NCI-H2196 (cell line): Measurements from ENCODE around the gene PRRT1.
"Not testable (repeated sequence)": the region's sequence is repeated elsewhere in the genome, so short reads cannot be mapped to it uniquely, and the experiment has no call there.

Source experiments
- DNase-seq: peaks from one replicate; lab custom pipeline; 2025; ENCODE audit not compliant: unreplicated experiment; lab: John Stamatoyannopoulos, UW

Gene PRRT1

DNA sequence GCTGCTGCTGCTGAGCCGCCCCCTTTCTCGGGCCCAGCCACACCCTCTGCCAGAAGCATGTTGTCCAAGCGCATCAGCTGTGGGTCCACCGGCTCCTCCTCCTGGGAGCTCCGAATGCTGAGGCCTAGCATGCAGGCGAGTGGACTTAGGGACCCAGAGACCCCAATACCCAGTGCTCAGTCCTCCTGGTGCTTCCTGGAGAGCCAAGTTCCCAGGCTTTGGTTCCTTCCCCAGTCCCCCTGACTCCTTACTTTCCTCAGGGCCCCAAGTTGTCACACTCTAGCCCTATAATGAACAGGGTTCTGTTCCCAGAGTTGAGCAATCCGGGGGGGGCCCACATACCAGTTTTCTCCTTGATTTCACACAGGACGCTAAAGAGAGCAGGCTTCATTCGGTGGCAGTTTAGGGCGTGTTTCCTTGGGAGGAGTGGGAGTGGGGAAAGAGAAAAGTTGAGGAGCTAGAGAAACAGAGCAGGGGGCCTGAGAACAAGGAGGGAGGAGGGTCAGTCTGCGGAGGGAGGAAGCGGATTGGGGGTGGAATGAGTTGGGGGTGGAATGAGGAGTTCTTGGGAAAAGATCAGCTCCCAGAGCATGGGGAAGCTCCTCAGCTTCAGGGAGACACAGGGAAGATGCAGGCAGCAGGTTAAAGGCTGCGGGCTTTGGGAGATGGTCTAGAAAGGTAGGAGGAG lies 36.8 kb upstream of the PRRT1 start:
- no peak for DNase-seq

DNA sequence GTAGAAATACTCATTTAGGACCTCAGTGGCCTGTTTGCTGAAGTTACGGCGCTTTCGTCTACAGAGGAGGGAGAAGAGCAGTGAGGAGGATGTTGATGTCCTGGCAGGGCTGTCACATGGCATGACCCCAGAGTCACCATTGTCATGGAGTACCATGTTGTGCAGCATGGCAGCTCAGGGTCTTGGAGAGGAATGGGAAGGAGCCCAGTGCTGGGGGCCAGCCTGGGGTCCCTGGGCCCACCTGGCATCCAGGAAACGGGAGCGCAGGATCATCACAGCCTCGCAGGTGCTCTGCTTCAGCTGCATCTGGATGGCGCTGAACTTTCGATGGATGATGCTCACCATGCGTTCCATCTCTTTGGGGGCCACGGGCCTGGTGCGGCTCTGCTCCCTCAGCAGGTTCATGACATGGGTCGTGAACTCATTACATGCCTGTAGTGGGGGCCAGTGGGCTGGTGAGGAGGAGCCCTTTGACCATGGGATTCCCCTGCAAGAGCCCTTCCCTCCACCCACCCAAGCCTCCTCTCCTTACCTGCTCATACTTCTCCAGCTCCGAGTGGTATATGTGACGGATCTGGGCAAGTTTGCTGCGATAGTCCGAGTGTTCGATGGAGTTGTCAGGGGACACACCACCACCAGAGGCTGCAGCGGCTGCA lies 36.1 kb upstream of the PRRT1 start:
- DNase-seq, result not testable (repeated sequence)

- no peak for DNase-seq
Measured at GRCh38 chr6:32187009-32187709, 35.4 kb upstream of the PRRT1 start.

- not testable (repeated sequence) for DNase-seq
Measured at GRCh38 chr6:32186151-32186840, 34.6 kb upstream of the PRRT1 start.

DNA sequence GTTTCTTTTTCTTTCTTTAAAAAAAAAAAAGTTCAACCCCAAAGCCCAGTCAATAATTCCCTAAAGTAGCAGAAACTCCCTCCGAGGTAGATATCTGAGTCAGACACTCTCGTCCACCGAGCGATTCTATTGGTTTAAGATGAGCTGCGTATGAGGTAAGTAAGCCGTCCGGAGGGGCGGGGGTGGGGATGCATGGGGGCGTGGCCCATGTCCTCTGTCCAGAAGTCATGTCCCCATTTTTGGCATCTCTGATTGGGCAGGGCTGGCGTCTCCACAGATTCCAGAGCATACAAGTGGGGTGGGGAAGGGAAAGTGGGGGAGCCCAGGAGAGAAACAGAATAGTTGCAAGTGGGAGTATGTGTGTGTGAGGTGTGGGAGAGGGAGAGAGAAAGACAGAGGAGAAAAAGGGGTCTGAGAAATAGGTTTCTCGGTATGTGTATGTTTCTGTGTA lies 34.0 kb upstream of the PRRT1 start:
- DNase-seq, result peak; percentile 17

- DNase-seq, result no peak
Measured at GRCh38 chr6:32184084-32184640, 32.4 kb upstream of the PRRT1 start, which contains the start of gene AGER. AGER (minus strand) TSS chr6:32184253; CDS start chr6:32184222, 31 bp downstream.

- no peak for DNase-seq
Measured at GRCh38 chr6:32183483-32184083, 31.8 kb upstream of the PRRT1 start.

GRCh38 chr6:32183030-32183429 lies 31.3 kb upstream of the PRRT1 start:
- DNase-seq, result no peak

DNA sequence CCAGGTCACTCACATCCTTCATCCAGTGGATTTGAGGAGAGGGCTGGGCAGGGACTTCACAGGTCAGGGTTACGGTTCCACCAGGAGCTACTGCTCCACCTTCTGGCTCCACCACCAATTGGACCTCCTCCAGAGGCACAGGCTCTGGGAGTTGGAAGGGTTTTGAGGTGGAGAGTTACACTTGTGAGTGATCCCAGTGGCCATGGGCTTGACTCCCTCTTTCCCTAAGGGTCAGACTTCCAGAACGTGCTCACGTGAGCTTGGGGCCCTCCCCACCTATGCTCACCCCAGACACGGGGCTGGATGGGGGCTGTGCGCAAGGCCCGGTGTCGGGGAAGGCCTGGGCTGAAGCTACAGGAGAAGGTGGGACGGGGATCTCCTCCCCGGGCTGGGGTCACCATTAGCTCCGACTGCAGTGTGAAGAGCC lies 30.8 kb upstream of the PRRT1 start:
- no peak for DNase-seq

- no peak for DNase-seq
Measured at GRCh38 chr6:32181915-32182529, 30.3 kb upstream of the PRRT1 start.

DNA sequence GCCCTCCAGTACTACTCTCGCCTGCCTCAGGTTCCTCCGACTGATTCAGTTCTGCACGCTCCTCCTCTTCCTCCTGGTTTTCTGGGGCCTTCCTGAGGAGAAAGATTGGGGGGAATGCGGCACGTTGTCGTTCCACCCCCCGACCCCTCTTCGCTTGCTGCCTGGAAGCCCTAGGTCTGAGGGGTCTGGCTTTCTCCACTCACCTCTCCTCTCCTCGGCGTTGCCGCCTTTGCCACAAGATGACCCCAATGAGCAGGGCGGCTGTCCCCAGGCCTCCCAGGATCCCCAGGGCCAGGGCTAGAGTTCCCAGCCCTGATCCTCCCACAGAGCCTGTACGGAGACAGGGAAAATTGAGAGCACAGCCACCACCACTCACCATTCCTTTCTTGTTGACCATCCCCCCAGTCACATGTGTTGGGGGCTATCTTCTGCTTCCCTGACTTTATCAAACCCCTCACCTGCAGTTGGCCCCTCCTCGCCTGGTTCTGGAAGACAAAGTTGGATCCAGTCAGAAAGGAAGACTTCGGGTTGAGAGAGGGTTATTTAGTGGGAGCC lies 29.5 kb upstream of the PRRT1 start:
- no peak for DNase-seq

- no peak for DNase-seq
Measured at GRCh38 chr6:32179766-32180405, 28.1 kb upstream of the PRRT1 start.

GRCh38 chr6:32178547-32179440 lies 27.1 kb upstream of the PRRT1 start:
- DNase-seq, result no peak

GRCh38 chr6:32177788-32178546 lies 26.2 kb upstream of the PRRT1 start, which contains the start of gene RNF5:
RNF5 (plus strand) TSS chr6:32178405; CDS start chr6:32178512, 107 bp downstream.
- DNase-seq, result peak; percentile 99

- peak; percentile 85 for DNase-seq
Measured at GRCh38 chr6:32177183-32177787, 25.5 kb upstream of the PRRT1 start.

DNA sequence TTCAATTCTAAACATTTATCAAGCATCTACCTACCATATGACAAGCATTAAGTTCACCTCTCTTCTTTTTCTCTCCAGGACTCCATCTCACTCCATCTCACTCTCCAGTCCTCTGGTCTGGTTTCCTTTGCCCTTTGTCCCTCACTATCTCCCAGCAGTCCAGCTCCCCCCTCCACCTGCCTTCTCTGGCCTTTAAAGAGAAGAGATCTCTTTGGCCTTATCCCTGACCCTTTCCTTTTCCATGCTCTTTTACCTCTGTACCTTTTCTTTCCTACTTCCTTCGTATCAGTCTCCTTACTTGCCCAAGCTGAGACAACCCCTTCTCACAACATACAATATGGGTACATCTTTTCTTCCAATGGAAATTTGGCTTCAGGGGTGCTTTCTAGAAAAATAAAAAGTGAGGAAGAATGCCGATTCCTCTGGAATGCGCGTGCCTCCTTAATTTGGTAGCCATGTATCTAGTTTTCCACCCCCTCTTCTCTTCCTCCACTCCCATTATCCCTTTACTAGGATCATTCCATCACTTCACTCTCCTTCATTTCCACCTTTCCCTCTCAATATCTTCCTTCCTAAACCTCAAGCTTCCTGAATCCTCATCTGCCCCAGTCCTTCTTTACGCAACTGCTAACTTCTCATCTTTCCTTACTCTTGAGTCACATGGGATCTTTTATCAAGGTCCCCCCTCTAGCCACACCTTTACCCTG lies 24.9 kb upstream of the PRRT1 start:
- DNase-seq, result peak; percentile 68
